ENCODE results near the gene AFDN. TPM values are rescaled to one million over a fixed set of nuclear protein-coding genes. Genes with fewer than 3 reads are reported as not detected.

AFDN gene
- total RNA-seq, 1 experiment from 2014 or later = 107 TPM

- POLR2A ChIA-PET (ENCODE audit: low non-redundant PET) = no interaction called here
- H3K36me3 ChIP-seq (ENCODE audit: insufficient read depth, low read length, poor library complexity, severe bottlenecking) = no peaks in the 10 kb centered on the region
- H3K9me3 ChIP-seq (ENCODE audit: low read depth, low read length, poor library complexity, severe bottlenecking) = no peaks in the 10 kb centered on the region
- BruUV-seq (replicated peaks) = no TSS peak
- no peaks in the 10 kb centered on the region for H3K27me3 ChIP-seq (replicated peaks; ENCODE audit: insufficient read depth, low read depth, low read length, poor library complexity)
- no peak overlapping the region for H3K4me3 ChIP-seq (ENCODE audit: low read depth, low read length, poor library complexity, severe bottlenecking)
- TF ChIP-seq, protein P1, sequence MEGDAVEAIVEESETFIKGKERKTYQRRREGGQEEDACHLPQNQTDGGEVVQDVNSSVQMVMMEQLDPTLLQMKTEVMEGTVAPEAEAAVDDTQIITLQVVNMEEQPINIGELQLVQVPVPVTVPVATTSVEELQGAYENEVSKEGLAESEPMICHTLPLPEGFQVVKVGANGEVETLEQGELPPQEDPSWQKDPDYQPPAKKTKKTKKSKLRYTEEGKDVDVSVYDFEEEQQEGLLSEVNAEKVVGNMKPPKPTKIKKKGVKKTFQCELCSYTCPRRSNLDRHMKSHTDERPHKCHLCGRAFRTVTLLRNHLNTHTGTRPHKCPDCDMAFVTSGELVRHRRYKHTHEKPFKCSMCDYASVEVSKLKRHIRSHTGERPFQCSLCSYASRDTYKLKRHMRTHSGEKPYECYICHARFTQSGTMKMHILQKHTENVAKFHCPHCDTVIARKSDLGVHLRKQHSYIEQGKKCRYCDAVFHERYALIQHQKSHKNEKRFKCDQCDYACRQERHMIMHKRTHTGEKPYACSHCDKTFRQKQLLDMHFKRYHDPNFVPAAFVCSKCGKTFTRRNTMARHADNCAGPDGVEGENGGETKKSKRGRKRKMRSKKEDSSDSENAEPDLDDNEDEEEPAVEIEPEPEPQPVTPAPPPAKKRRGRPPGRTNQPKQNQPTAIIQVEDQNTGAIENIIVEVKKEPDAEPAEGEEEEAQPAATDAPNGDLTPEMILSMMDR (conservative IDR thresholded peaks at IDR 0.05; ENCODE audit: low read depth, low read length) = no peak
- no peak for TF ChIP-seq EZH2 (IDR thresholded peaks at IDR 0.05; ENCODE audit: borderline replicate concordance, low read depth, low read length, poor library complexity, severe bottlenecking)
- H3K4me1 ChIP-seq (ENCODE audit: insufficient read depth, low read length, poor library complexity, severe bottlenecking) = no peaks in the 10 kb centered on the region
- no peak overlapping the region for H3K27ac ChIP-seq (ENCODE audit: low read depth, low read length, poor library complexity, severe bottlenecking)
- intact Hi-C loops (cut with micrococcal nuclease; ENCODE audit: unreplicated experiment) = no loop called here
- CTCF ChIA-PET = no interaction called here
- no peak for DNase-seq (ENCODE audit: low spot score)
Observed at GRCh38 chr6:167799033-167799821, 27.5 kb upstream of the AFDN start.

DNA sequence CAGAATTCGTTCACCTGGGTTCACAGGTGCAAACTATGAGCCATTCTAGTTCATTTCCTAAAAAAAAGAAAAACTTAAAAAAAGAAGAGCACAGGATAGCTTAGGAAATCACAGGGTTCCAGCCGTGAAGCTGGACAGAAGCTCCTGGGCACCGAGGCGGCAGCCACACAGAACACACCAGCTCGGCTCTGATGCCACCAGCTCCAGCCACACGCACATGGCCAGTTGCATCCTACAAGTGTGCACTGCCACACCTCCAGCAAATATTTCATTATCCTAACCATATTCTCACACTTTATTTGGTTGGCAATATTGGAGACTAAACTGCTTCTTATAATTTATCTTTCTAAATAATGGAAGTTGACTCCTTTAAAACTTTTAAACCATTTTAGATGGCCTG is 26.2 kb upstream of the AFDN start:
- no peaks in the 10 kb centered on the region for H3K9me3 ChIP-seq (ENCODE audit: low read depth, low read length, poor library complexity, severe bottlenecking)
- BruUV-seq (replicated peaks) = no TSS peak
- TF ChIP-seq, protein P1 (conservative IDR thresholded peaks at IDR 0.05; ENCODE audit: low read depth, low read length) = no peak
- no peak for TF ChIP-seq EZH2 (IDR thresholded peaks at IDR 0.05; ENCODE audit: borderline replicate concordance, low read depth, low read length, poor library complexity, severe bottlenecking)
- ChIA-PET CTCF (no interaction called here), POLR2A (ENCODE audit: low non-redundant PET) (no interaction called here)
- no peak overlapping the region for H3K4me3 ChIP-seq (ENCODE audit: low read depth, low read length, poor library complexity, severe bottlenecking)
- H3K27ac ChIP-seq (ENCODE audit: low read depth, low read length, poor library complexity, severe bottlenecking) = no peak overlapping the region
- no peaks in the 10 kb centered on the region for H3K27me3 ChIP-seq (replicated peaks; ENCODE audit: insufficient read depth, low read depth, low read length, poor library complexity)
- H3K36me3 ChIP-seq (ENCODE audit: insufficient read depth, low read length, poor library complexity, severe bottlenecking) = no peaks in the 10 kb centered on the region
- intact Hi-C loops (cut with micrococcal nuclease; ENCODE audit: unreplicated experiment) = no loop called here
- no peaks in the 10 kb centered on the region for H3K4me1 ChIP-seq (ENCODE audit: insufficient read depth, low read length, poor library complexity, severe bottlenecking)
- DNase-seq (ENCODE audit: low spot score) = no peak

DNA sequence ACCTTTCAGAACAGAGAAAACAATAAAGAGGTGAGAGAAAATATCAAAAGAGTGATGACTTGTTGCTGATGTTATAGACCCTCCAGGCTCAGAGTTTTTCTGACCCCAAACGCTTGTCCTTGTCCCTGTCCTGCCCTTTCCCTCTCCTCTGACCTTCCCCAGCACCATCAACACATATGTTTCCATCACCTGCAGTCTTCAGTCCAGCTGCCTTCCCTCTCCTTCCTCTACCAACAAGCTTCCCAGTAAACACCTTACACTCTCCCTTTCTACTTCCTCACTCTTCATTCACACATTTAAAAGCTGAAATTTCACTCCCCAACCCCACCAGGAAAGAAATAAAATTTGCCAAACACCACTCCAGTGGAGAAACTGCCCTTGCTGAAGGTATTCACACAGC is 25.4 kb upstream of the AFDN start:
- Histone ChIP-seq H3K9me3 (ENCODE audit: low read depth, low read length, poor library complexity, severe bottlenecking) (no peaks in the 10 kb centered on the region), H3K27me3 (replicated peaks; ENCODE audit: insufficient read depth, low read depth, low read length, poor library complexity) (no peaks in the 10 kb centered on the region), H3K4me1 (ENCODE audit: insufficient read depth, low read length, poor library complexity, severe bottlenecking) (no peaks in the 10 kb centered on the region), H3K4me3 (ENCODE audit: low read depth, low read length, poor library complexity, severe bottlenecking) (no peak overlapping the region), H3K36me3 (ENCODE audit: insufficient read depth, low read length, poor library complexity, severe bottlenecking) (no peaks in the 10 kb centered on the region), H3K27ac (ENCODE audit: low read depth, low read length, poor library complexity, severe bottlenecking) (no peak overlapping the region)
- POLR2A ChIA-PET (ENCODE audit: low non-redundant PET) = no interaction called here
- CTCF ChIA-PET = no interaction called here
- intact Hi-C loops (cut with micrococcal nuclease; ENCODE audit: unreplicated experiment) = no loop called here
- no TSS peak for BruUV-seq (replicated peaks)
- DNase-seq (ENCODE audit: low spot score) = no peak
- no peak for TF ChIP-seq EZH2 (IDR thresholded peaks at IDR 0.05; ENCODE audit: borderline replicate concordance, low read depth, low read length, poor library complexity, severe bottlenecking)
- TF ChIP-seq, protein P1 (conservative IDR thresholded peaks at IDR 0.05; ENCODE audit: low read depth, low read length) = no peak
